Suprapubic skin (tissue), 3 donors: ENCODE measurements around the gene FAM83B.

ENCODE experiments used
- POLR2A ChIP-seq, 2 donors: fragments of 450-650 bp; IDR thresholded peaks; one replicate each; pipeline ENCODE4 v1.6.1; 2017; ENCODE audit warnings: antibody characterized with exemption in 2 of 2, mild to moderate bottlenecking in 2 of 2, moderate library complexity in 2 of 2
- TF ChIP-seq, protein P1 (sequence below), 2 donors: fragments of 200-600 bp in 1 of 2; fragments of 450-650 bp in 1 of 2; sonication (generic) in 1 of 2; IDR thresholded peaks; one replicate each; pipeline ENCODE4 v1.5.1; 2016 to 2019; ENCODE audit warnings: antibody characterized with exemption in 2 of 2, mild to moderate bottlenecking in 1 of 2, moderate library complexity in 1 of 2

DNA sequence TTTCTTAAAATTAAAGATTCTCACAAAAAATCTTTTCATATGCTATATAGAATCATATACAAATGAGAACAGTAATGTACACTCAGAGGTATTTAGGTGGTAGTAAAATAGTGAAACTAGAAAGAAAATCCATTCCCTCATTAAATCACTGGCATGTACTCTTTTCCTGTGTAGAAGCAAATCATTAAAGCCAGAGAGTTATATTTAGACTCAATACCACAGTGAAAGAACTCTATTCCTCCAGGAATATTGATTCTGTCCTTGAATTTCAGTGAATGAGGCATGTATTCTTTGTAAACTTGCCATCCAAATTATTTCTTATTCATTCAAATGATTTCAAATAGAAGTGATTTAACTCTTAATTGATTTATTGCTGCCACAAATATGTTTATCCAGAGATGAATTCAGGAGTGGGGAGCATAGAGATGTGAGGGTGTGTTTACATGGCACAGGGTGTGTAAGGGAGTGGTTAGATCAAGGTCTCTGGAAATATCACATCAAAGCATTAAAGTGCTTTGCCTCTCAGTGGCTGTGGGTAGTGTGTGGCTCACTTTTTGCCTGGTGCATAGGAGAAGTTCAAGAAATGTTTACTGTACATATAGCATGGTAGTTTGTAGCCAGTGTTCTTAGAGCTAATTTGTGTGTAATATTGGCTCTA is 141.2 kb downstream of the FAM83B start:
- TF ChIP-seq POLR2A (IDR thresholded peaks at IDR 0.05): no peak
- TF ChIP-seq, protein P1, sequence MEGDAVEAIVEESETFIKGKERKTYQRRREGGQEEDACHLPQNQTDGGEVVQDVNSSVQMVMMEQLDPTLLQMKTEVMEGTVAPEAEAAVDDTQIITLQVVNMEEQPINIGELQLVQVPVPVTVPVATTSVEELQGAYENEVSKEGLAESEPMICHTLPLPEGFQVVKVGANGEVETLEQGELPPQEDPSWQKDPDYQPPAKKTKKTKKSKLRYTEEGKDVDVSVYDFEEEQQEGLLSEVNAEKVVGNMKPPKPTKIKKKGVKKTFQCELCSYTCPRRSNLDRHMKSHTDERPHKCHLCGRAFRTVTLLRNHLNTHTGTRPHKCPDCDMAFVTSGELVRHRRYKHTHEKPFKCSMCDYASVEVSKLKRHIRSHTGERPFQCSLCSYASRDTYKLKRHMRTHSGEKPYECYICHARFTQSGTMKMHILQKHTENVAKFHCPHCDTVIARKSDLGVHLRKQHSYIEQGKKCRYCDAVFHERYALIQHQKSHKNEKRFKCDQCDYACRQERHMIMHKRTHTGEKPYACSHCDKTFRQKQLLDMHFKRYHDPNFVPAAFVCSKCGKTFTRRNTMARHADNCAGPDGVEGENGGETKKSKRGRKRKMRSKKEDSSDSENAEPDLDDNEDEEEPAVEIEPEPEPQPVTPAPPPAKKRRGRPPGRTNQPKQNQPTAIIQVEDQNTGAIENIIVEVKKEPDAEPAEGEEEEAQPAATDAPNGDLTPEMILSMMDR (IDR thresholded peaks at IDR 0.05): no peak
